A549 (cell line): ENCODE results near the gene MTRF1L.

Experiments
- CEBPB ChIP-seq, 2 experiments: fragments of >200 bp in 1 of 2; sonication (Bioruptor Twin) in 1 of 2; formaldehyde crosslinking in 1 of 2; IDR thresholded peaks; 2 replicates each; pipeline ENCODE4 v1.6.1; 2012 to 2016
- CHD2 ChIP-seq: fragments of 150-350 bp; IDR thresholded peaks from 2 replicates; pipeline ENCODE4 v1.6.1; 2014; ENCODE audit warnings: low read length; ENCODE audit not compliant: partially characterized antibody
- EHMT2 ChIP-seq: fragments of 200-600 bp; sonication (generic); IDR thresholded peaks from 2 replicates; pipeline ENCODE4 v1.6.1; 2016; ENCODE audit warnings: antibody characterized with exemption, low read depth, mild to moderate bottlenecking, moderate library complexity
- HDAC2 ChIP-seq: fragments of 200-600 bp; sonication (generic); IDR thresholded peaks from 2 replicates; pipeline ENCODE4 v1.6.1; 2016
- POLR2A ChIP-seq: IDR thresholded peaks from 2 replicates; pipeline ENCODE4 v1.6.1; 2012; ENCODE audit warnings: mild to moderate bottlenecking, low read length
- POLR2AphosphoS2 ChIP-seq: conservative IDR thresholded peaks from 2 replicates; pipeline ENCODE4 v1.6.1; 2012; ENCODE audit warnings: low read length, improper control_type of control experiment, inconsistent platforms
- RAD21 ChIP-seq, 2 experiments: fragments of >200 bp in 1 of 2; sonication (Bioruptor Twin) in 1 of 2; formaldehyde crosslinking in 1 of 2; IDR thresholded peaks in 1 of 2; conservative IDR thresholded peaks in 1 of 2; 2 replicates in 1 of 2; 3 replicates in 1 of 2; pipeline ENCODE4 v1.6.1; 2012 to 2018; ENCODE audit warnings: inconsistent platforms in 1 of 2
- RARB ChIP-seq: fragments of 250-450 bp; sonication (Bioruptor Pico); IDR thresholded peaks from 2 replicates; pipeline ENCODE4 v1.8.0; 2021; ENCODE audit warnings: mild to moderate bottlenecking, moderate library complexity
- SMC3 ChIP-seq: fragments of >200 bp; sonication (Bioruptor Twin); formaldehyde crosslinking; IDR thresholded peaks from 3 replicates; pipeline ENCODE4 v1.6.1; 2018; ENCODE audit warnings: inconsistent platforms
- TF ChIP-seq, protein P1 (sequence below): fragments of >200 bp; sonication (Bioruptor Twin); formaldehyde crosslinking; IDR thresholded peaks from 3 replicates; pipeline ENCODE4 v1.5.1; 2016
- TF ChIP-seq, protein P2 (sequence below): fragments of 200-600 bp; sonication (generic); IDR thresholded peaks from 2 replicates; pipeline ENCODE4 v1.6.1; 2016; ENCODE audit warnings: antibody characterized with exemption, mild to moderate bottlenecking, moderate library complexity
- TF ChIP-seq, protein P3 (sequence below): IDR thresholded peaks from 2 replicates; pipeline ENCODE4 v1.6.1; 2012
- TF ChIP-seq, protein P4 (sequence below): IDR thresholded peaks from 2 replicates; pipeline ENCODE4 v1.6.1; 2012; ENCODE audit warnings: low read depth, borderline replicate concordance
- TF ChIP-seq, protein P5 (sequence below): fragments of 450-650 bp; IDR thresholded peaks from 2 replicates; pipeline ENCODE4 v1.6.1; 2014; ENCODE audit warnings: antibody characterized with exemption

DNA sequence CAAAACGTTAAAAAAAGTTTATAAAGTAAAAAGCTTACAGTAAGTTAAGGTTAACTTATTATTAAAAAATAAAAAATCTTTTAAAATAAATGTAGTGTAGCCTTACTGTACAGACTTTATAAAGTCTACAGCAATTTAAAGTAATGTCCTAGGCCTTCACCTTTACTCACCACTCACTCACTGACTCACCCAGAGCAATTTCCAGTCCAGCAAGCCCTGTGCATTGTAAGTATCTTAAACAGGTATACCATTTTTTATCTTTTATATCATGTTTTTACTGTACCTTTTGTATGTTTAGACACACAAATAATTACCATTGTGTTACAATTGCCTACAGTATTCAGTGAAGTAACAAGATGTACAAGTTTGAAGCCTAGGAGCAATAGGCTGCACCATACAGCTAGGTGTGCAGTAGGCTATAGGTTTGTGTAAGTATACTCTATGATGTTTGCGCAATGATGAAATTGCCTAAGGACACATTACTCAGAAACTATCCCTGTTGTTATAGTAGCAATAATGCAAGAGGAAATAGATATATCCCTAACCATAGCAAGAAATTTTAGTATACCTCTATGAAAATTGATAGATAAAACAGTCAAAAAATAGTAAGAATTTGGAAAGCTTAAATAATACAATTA, 59.1 kb downstream of the MTRF1L start:
- TF ChIP-seq, protein P1, sequence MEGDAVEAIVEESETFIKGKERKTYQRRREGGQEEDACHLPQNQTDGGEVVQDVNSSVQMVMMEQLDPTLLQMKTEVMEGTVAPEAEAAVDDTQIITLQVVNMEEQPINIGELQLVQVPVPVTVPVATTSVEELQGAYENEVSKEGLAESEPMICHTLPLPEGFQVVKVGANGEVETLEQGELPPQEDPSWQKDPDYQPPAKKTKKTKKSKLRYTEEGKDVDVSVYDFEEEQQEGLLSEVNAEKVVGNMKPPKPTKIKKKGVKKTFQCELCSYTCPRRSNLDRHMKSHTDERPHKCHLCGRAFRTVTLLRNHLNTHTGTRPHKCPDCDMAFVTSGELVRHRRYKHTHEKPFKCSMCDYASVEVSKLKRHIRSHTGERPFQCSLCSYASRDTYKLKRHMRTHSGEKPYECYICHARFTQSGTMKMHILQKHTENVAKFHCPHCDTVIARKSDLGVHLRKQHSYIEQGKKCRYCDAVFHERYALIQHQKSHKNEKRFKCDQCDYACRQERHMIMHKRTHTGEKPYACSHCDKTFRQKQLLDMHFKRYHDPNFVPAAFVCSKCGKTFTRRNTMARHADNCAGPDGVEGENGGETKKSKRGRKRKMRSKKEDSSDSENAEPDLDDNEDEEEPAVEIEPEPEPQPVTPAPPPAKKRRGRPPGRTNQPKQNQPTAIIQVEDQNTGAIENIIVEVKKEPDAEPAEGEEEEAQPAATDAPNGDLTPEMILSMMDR = no peak
- no peak for TF ChIP-seq POLR2AphosphoS2
- no peak for TF ChIP-seq EHMT2
- TF ChIP-seq POLR2A = no peak
- TF ChIP-seq SMC3 = no peak
- TF ChIP-seq, protein P2, sequence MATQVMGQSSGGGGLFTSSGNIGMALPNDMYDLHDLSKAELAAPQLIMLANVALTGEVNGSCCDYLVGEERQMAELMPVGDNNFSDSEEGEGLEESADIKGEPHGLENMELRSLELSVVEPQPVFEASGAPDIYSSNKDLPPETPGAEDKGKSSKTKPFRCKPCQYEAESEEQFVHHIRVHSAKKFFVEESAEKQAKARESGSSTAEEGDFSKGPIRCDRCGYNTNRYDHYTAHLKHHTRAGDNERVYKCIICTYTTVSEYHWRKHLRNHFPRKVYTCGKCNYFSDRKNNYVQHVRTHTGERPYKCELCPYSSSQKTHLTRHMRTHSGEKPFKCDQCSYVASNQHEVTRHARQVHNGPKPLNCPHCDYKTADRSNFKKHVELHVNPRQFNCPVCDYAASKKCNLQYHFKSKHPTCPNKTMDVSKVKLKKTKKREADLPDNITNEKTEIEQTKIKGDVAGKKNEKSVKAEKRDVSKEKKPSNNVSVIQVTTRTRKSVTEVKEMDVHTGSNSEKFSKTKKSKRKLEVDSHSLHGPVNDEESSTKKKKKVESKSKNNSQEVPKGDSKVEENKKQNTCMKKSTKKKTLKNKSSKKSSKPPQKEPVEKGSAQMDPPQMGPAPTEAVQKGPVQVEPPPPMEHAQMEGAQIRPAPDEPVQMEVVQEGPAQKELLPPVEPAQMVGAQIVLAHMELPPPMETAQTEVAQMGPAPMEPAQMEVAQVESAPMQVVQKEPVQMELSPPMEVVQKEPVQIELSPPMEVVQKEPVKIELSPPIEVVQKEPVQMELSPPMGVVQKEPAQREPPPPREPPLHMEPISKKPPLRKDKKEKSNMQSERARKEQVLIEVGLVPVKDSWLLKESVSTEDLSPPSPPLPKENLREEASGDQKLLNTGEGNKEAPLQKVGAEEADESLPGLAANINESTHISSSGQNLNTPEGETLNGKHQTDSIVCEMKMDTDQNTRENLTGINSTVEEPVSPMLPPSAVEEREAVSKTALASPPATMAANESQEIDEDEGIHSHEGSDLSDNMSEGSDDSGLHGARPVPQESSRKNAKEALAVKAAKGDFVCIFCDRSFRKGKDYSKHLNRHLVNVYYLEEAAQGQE = no peak
- TF ChIP-seq HDAC2 = no peak
- TF ChIP-seq, protein P3, sequence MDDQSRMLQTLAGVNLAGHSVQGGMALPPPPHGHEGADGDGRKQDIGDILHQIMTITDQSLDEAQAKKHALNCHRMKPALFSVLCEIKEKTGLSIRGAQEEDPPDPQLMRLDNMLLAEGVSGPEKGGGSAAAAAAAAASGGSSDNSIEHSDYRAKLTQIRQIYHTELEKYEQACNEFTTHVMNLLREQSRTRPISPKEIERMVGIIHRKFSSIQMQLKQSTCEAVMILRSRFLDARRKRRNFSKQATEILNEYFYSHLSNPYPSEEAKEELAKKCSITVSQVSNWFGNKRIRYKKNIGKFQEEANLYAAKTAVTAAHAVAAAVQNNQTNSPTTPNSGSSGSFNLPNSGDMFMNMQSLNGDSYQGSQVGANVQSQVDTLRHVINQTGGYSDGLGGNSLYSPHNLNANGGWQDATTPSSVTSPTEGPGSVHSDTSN = no peak
- peak in 1 of 2 experiments; percentile 38; a peak in 1 of 4 replicates for TF ChIP-seq CEBPB (IDR thresholded peaks at IDR 0.05)
- TF ChIP-seq, protein P4, sequence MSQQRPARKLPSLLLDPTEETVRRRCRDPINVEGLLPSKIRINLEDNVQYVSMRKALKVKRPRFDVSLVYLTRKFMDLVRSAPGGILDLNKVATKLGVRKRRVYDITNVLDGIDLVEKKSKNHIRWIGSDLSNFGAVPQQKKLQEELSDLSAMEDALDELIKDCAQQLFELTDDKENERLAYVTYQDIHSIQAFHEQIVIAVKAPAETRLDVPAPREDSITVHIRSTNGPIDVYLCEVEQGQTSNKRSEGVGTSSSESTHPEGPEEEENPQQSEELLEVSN = no peak
- no peak for TF ChIP-seq CHD2
- TF ChIP-seq RARB = no peak
- TF ChIP-seq RAD21 (conservative IDR thresholded peaks at IDR 0.05 in 1 of 2, IDR thresholded peaks at IDR 0.05 in 1 of 2) = no peak
- TF ChIP-seq, protein P5, sequence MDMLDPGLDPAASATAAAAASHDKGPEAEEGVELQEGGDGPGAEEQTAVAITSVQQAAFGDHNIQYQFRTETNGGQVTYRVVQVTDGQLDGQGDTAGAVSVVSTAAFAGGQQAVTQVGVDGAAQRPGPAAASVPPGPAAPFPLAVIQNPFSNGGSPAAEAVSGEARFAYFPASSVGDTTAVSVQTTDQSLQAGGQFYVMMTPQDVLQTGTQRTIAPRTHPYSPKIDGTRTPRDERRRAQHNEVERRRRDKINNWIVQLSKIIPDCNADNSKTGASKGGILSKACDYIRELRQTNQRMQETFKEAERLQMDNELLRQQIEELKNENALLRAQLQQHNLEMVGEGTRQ = no peak
